ENCODE measurements around the gene DBF4B.

The DBF4B gene

DNA sequence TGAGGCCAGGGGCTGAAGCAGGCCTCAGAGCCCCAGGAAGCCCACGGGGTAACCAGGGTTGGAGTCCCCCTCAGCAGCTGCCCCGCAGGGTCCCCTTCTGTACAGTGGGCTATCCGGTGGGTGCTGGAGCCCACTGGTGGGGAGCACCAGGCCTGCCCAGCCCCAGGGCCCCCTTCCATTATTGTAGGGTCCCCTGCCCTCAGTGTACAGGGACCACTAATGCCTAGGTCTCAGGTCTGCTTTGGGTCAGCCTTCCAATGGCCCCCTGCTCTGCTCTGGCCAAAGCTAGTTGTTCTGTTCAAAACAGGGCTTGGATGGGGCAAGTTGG lies 51.4 kb downstream of the DBF4B start:
- DNase-seq (ENCODE audit: low read depth): no peak

DNA sequence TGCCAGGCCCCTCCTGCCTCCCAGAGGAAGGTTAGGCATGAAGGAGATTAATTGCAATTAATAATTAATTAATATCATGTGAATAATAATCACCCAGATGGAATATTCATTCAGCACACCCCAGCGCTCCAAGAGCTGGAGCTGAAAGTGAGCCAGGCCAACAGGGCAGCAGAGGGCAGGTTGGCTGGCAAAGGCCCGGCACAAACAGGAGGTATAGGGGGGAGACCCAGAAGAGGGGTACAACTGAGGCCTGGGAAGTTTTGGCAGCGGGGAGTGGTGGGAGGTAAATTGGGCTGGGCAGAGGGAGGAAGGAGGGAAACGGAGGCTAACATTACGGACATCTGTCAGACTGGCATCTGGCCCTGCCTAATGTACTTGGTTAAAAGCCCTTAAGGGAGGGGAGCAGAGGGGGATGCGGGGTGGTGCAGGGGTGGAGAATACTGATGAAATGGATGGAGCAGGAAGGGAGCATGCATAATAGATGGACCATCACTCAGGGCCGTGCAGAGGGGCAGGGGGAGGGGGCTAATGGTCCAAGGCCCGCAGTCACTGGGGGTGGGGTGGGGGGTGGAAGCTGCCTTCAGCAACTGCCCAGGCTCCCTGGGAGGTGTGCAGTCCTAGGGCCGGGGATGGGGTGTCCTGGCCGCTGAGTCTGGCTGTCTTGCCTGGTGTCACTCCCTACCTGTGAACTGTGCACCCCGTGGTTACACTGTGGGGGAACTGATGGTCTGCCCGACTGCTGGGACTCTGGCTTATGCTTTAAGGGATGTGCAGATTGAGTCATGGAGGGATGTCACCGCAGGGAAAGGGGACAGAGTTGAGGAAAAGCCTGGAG lies 52.2 kb downstream of the DBF4B start:
- DNase-seq (ENCODE audit: low read depth): no peak

GRCh38 chr17:44761932-44762810 lies 53.7 kb downstream of the DBF4B start:
- DNase-seq (ENCODE audit: low read depth): no peak

DNA sequence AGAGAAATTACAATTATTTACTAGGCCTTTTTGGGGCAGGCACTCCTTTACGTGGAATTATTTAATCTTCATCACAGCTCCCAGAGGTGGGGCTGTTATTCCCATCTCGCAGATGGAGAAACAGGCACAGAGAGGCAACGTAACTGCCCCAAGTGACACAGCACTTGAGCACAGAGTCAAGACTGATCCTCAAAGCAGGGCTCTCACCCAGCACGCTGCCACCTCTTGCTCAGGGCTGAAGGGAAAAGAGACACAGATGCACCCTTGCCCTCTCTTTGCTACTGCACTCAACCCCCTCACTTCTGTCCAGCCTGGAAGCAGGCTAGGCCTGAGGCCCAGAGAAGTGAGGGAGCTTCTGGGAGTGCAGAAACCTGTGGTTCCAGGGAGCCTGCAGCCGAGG lies 54.7 kb downstream of the DBF4B start:
- DNase-seq (ENCODE audit: low read depth): no peak

- no peak for DNase-seq (ENCODE audit: low read depth)
Observed at GRCh38 chr17:44765965-44766364, 57.5 kb downstream of the DBF4B start.

- no peak for DNase-seq (ENCODE audit: low read depth)
Observed at GRCh38 chr17:44766409-44767038, 58.1 kb downstream of the DBF4B start.

DNA sequence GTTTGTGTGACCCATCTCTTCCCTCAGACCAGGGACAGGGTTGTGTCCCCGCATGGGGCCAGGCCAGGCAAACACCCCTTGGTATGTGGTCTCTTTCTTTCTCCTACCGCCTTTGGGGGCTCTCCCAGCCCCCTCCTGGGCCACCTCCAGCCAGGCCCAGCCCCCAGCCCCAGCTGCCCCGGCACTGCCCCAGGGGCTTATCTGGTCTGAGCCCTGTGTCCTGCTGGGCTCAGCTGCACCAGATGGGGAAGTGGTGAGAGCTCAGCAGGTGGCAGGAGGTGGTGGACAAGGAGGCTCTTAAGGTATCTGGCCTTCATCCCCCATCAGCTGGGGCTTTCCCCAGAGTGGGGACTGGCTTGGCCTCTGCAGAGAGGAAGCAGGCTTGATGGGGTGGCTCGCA lies 59.0 kb downstream of the DBF4B start:
- DNase-seq (ENCODE audit: low read depth): no peak

GRCh38 chr17:44768505-44769142 lies 60.2 kb downstream of the DBF4B start:
- DNase-seq (ENCODE audit: low read depth): no peak

DNA sequence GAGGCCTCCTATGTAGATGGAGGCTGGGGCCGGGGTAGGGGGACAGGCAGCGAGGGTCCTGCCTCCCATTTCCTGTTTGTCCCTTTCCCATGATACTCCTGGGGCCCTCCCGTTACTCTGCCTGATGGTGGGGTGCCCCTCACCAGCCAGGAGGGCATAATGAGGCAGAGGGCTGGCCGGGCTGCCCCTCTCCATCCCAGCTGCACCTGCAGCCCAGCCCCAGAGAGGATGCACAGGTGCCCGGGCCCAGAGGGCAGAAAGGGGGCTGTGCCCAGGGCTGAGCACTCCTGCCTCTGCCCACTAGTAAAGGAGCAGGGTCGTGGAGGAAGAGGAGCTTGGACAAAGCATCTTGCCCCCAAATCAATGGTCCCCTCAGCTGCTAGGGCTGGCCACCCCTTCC lies 60.8 kb downstream of the DBF4B start:
- DNase-seq (ENCODE audit: low read depth): no peak

GRCh38 chr17:44769647-44770084 lies 61.2 kb downstream of the DBF4B start:
- no peak for DNase-seq (ENCODE audit: low read depth)

GRCh38 chr17:44770166-44770925 lies 61.9 kb downstream of the DBF4B start:
- no peak for DNase-seq (ENCODE audit: low read depth)

- no peak for DNase-seq (ENCODE audit: low read depth)
Observed at GRCh38 chr17:44772308-44773045, 64.0 kb downstream of the DBF4B start.

GRCh38 chr17:44773140-44773539 lies 64.7 kb downstream of the DBF4B start:
- no peak for DNase-seq (ENCODE audit: low read depth)

DNA sequence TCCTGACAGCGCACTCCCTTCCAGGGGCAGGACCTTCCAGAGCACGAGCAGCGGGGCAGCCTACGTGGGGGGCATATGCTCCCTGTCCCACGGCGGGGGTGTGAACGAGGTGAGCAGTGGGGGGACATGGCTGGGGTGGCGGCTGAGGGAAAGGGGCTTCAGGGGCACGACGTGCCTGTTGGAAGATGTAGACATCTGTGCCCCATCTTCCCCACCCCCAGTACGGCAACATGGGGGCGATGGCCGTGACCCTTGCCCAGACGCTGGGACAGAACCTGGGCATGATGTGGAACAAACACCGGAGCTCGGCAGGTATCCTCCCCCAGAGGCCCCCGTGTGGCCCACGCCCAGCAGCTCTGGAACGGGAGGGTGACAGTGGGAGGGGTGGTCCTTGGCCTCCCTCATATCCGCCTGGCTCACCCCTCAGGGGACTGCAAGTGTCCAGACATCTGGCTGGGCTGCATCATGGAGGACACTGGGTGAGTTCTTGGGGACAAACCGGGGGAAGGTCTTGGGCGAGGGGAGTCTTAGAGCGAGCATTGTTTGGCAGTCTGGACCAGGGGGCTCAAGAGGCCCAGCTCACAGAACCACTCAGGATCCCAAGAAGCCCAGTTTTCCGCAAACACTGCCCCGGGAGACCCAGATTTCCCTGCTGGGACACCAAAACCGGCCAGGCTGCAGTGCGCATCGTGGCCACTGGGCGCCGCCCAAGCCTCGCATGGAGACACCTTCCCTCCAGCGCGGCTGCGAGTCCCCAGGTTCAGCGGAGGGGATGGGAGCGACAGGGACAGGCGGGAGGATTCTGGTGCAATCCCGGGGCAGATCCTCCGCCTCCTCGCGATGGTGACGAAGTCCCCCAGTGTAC lies 66.0 kb downstream of the DBF4B start:
- peak; percentile 62 for DNase-seq (ENCODE audit: low read depth)

DNA sequence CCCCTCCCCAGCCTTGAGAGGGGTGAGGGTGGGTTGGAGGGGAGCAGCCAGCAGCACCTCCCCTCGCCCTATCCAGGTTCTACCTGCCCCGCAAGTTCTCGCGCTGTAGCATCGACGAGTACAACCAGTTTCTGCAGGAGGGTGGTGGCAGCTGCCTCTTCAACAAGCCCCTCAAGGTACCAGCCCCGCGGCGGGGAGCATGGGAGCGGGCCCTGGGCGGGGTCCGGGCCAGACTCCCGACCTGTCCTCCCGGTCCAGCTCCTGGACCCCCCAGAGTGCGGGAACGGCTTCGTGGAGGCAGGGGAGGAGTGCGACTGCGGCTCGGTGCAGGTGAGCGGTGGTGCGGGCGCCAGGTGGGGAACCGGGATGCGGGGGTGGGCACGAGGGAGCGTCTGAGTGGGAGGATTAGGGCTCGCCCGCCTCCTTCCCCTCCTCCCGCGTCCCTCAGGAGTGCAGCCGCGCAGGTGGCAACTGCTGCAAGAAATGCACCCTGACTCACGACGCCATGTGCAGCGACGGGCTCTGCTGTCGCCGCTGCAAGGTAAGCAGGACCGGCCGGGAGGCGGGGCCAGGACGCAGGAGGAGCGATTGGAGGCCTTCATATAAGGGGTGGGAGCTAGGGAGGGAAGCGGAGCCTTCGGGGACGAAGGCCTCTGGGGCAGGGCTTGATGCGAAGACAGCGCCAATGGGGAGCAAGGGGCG lies 66.8 kb downstream of the DBF4B start:
- DNase-seq (ENCODE audit: low read depth): peak; percentile 96

DNA sequence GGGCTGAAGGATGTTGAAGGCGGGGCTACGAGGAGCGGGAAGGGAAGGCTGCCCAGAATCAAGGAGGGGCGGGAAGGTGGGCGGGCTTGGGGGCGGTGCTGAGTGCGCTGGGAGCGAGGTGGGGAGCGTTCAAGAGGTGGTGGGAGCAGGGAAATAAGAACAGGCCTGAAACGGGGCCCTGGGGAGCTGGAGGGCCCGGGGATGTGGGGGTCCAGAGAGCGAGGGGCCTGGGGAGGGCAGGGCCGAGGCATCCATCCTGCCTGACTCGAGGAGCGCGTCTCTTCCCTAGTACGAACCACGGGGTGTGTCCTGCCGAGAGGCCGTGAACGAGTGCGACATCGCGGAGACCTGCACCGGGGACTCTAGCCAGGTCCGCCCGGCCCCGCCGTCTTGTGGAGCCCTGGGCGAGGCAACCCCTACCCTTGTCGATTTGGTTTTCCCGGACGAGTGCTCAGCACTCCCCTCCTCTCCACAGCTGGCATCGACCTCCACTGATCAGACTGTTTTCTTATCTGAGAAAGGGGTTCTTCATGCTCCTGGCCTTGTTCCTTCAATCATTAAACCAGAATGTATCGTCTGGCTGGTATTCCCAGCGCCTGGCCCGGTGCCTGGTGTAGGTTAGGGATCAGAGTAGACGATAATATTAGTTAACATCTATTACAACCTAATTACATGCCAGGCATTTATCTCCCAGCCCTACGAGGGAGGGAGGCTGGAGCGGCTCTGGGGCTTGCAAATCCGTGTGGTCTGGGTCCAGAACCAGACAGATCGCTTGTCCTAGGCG lies 67.6 kb downstream of the DBF4B start:
- no peak for DNase-seq (ENCODE audit: low read depth)

GRCh38 chr17:44776628-44777393 lies 68.3 kb downstream of the DBF4B start:
- DNase-seq (ENCODE audit: low read depth): no peak

Data from fibroblast of gingiva (primary cell).